T-helper 17 cell (primary cell): ENCODE results near the gene GAB2. TPM values are rescaled to one million over a fixed set of nuclear protein-coding genes. Genes with fewer than 3 reads are reported as not detected.
"Not testable (repeated sequence)": the region's sequence is repeated elsewhere in the genome, so short reads cannot be mapped to it uniquely, and the experiment has no call there.

Experiments
- ATAC-seq: fragments of 150-1000 bp; cut with Tn5 transposase; 2 replicates; pipeline ENCODE4 v1.10.0; 2021; ENCODE audit warnings: mild to moderate bottlenecking, moderate library complexity
- DNase-seq, 3 donors: peaks; one replicate each; pipeline versions ENCODE4 v3.0.0 to v3.0.0-alpha.2; 2020 to 2021
- H3K9me3 ChIP-seq: one replicate; pipeline ENCODE4 v1.7.0; 2013; ENCODE audit warnings: low read length, mild to moderate bottlenecking; ENCODE audit not compliant: control insufficient read depth, poor library complexity, severe bottlenecking
- H3K27ac Mint-ChIP-seq: one replicate; pipeline ENCODE4 v1.8.0; 2022; ENCODE audit warnings: mild to moderate bottlenecking, moderate library complexity, mixed read lengths
- H3K27me3 Mint-ChIP-seq: one replicate; pipeline ENCODE4 v1.8.0; 2022; ENCODE audit warnings: mixed read lengths
- H3K36me3 Mint-ChIP-seq: one replicate; pipeline ENCODE4 v1.8.0; 2022; ENCODE audit warnings: low read depth, mixed read lengths
- H3K4me1 Mint-ChIP-seq: one replicate; pipeline ENCODE4 v1.8.0; 2022; ENCODE audit warnings: mild to moderate bottlenecking, mixed read lengths
- H3K4me3 Mint-ChIP-seq: one replicate; pipeline ENCODE4 v1.8.0; 2022; ENCODE audit warnings: mild to moderate bottlenecking, moderate library complexity, mixed read lengths
- total RNA-seq, 4 donors: library from RNA in 2 of 4; stranded (reverse) in 2 of 4; gene quantifications; one replicate each; pipeline ENCODE4 v1.2.3 and lab custom pipeline; 2022 to 2026

GAB2 gene
- total RNA-seq, 2 donors from 2014 or later: 10.3 to 14.4 TPM

DNA sequence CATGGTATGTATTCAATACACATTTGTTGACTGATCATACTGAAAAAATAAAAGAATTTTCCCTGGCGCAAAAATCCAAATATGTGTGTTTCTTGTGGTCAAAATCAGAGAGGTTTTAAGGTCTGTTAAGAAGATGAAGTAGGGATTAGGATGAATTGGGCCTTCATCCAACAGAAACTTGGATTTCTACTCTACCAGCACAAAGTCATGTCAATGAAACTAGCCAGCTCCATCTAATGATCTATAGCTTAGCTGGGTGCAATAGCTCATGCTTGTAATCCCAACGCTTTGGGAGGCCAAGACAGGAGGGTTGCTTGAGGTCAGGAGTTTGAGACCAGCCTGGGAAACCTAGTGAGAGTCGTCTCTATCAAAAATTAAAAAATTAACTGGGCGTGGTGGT, 163.4 kb downstream of the GAB2 start:
- no peak for DNase-seq
- H3K9me3 ChIP-seq: no peaks in the 10 kb centered on the region
- H3K4me1 Mint-ChIP-seq: peaks cover 6% of the 10 kb centered on the region
- no peaks in the 10 kb centered on the region for H3K27me3 Mint-ChIP-seq
- H3K27ac Mint-ChIP-seq: no peak overlapping the region
- no peak for ATAC-seq
- H3K4me3 Mint-ChIP-seq: no peak overlapping the region
- peaks cover 3% of the 10 kb centered on the region for H3K36me3 Mint-ChIP-seq

DNA sequence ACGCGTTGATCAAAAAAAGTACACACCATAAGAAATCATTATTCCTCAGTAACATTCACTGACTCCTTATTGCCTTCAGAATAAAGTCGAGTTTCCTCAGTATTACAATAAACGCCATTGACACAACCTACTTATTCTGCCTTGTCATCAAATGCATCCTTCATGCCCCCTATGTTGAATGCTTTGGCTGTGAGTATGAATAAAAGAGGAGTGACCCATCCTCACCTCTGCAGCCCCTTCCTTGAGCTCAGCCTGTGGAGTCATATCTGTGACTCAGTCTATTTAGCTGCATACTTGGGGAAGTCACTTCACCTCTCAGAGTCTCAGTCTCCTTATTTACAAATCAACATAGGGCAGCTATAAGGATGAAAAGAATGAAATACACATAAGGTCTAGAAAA, 163.8 kb downstream of the GAB2 start:
- H3K9me3 ChIP-seq: no peaks in the 10 kb centered on the region
- no peaks in the 10 kb centered on the region for H3K27me3 Mint-ChIP-seq
- no peak overlapping the region for H3K4me3 Mint-ChIP-seq
- no peak overlapping the region for H3K27ac Mint-ChIP-seq
- ATAC-seq: no peak
- peaks cover 3% of the 10 kb centered on the region for H3K36me3 Mint-ChIP-seq
- no peak for DNase-seq
- peaks cover 6% of the 10 kb centered on the region for H3K4me1 Mint-ChIP-seq

DNA sequence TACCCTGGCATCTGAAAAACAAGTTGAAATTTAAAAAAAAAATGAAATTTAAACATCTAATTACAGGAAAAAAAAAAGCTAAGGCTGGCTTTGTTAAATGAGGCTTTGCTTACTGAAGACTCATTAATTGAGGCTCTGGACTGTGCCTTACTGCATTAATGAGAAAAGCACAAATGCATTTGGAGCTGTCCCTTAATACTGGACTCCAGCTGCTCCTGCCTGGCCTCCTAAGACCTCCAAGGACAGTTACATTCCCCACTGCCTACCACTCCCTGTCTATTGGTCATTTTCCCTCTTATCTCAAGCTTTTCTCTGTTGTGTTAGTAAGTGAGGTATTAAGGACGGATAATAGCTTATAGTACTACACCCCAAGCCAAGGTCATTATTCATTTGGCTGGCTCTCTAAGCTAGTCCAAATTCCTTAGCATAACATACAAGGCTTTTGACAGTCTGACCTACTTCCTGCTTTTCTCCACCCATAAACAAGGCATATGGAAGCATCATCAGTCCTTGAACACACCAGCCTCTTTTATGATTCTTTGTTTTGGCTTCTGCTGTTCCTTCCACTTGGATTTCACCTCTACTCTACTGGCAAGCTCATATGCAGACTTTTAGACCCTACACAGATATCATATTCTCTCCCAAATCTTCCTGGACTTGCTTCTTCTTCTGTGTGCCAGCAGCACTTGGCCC, 166.4 kb downstream of the GAB2 start:
- no peak for ATAC-seq
- H3K36me3 Mint-ChIP-seq: peaks cover 2% of the 10 kb centered on the region
- no peak for DNase-seq
- H3K9me3 ChIP-seq: no peaks in the 10 kb centered on the region
- no peaks in the 10 kb centered on the region for H3K27me3 Mint-ChIP-seq
- peaks cover 5% of the 10 kb centered on the region for H3K4me1 Mint-ChIP-seq
- peak overlapping the region; percentile 82 for H3K27ac Mint-ChIP-seq
- no peak overlapping the region for H3K4me3 Mint-ChIP-seq

DNA sequence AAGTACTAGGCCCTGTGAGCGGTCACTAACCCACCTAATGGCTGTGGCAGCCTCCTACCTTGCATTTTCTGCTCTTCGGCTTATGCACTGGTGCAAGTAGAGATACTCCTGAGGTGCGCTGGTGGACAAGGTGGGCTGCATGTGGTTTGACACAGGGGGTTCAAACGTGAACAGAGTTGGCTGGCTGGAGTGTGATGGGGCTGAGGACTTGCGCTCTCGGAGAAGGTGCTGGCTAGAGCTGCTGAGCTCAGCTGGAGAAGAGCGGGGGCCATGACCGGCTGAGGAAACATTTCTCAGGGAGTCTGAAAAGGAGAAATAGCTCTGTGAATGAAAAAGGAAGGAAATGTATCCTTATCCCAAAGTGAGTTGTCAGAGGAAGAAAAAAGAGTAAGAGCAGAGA, 167.5 kb downstream of the GAB2 start:
- no peak overlapping the region for H3K4me3 Mint-ChIP-seq
- H3K27me3 Mint-ChIP-seq: no peaks in the 10 kb centered on the region
- H3K9me3 ChIP-seq: no peaks in the 10 kb centered on the region
- H3K36me3 Mint-ChIP-seq: peaks cover 2% of the 10 kb centered on the region
- no peak for ATAC-seq
- H3K27ac Mint-ChIP-seq: peak overlapping the region; percentile 82
- DNase-seq: no peak
- H3K4me1 Mint-ChIP-seq: peaks cover 5% of the 10 kb centered on the region

GRCh38 chr11:78248903-78249302, 168.7 kb downstream of the GAB2 start:
- Mint-ChIP-seq H3K36me3 (peaks cover 4% of the 10 kb centered on the region), H3K27me3 (no peaks in the 10 kb centered on the region)
- no peak for ATAC-seq

GRCh38 chr11:78248191-78248590, 169.4 kb downstream of the GAB2 start:
- no peaks in the 10 kb centered on the region for H3K27me3 Mint-ChIP-seq
- peaks cover 13% of the 10 kb centered on the region for H3K4me1 Mint-ChIP-seq
- no peak for DNase-seq
- H3K27ac Mint-ChIP-seq: peak overlapping the region; percentile 0
- no peak for ATAC-seq
- H3K36me3 Mint-ChIP-seq: peaks cover 4% of the 10 kb centered on the region
- no peaks in the 10 kb centered on the region for H3K9me3 ChIP-seq
- no peak overlapping the region for H3K4me3 Mint-ChIP-seq

More at GRCh38 chr11:78248903-78249302, 168.7 kb downstream of the GAB2 start:
- no peaks in the 10 kb centered on the region for H3K9me3 ChIP-seq
- no peak for DNase-seq
- Mint-ChIP-seq H3K27ac (no peak overlapping the region), H3K4me3 (no peak overlapping the region), H3K4me1 (peaks cover 13% of the 10 kb centered on the region)

- no peak for DNase-seq
- H3K27ac Mint-ChIP-seq: no peak overlapping the region
- peaks cover 4% of the 10 kb centered on the region for H3K36me3 Mint-ChIP-seq
- ATAC-seq: no peak
- H3K27me3 Mint-ChIP-seq: no peaks in the 10 kb centered on the region
- peaks cover 9% of the 10 kb centered on the region for H3K9me3 ChIP-seq
- no peak overlapping the region for H3K4me3 Mint-ChIP-seq
- peaks cover 8% of the 10 kb centered on the region for H3K4me1 Mint-ChIP-seq
These were observed 172.9 kb downstream of the GAB2 start for GRCh38 chr11:78244546-78245255.

DNA sequence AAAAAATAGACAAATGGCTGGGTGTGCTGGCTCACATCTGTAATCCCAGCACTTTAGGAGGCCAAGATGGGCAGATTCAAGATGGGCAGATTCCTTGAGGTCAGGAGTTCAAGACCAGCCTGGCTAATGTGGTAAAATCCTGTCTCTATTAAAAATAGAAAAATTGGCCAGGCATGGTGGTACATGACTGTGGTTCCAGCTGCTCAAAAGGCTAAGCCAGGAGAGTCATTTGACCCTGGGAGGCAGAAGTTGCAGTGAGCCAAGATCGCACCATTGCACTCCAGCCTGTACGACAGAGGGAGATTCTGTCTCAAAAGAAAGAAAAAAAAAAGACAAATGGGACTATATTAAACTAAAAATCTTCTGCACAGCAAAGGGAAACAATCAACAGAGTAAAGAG, 173.5 kb downstream of the GAB2 start:
- DNase-seq (no peak), ATAC-seq (no peak)
- Mint-ChIP-seq H3K4me1 (peaks cover 8% of the 10 kb centered on the region), H3K4me3 (no peak overlapping the region), H3K27me3 (no peaks in the 10 kb centered on the region), H3K36me3 (peaks cover 4% of the 10 kb centered on the region), H3K27ac (no peak overlapping the region)
- H3K9me3 ChIP-seq: peaks cover 9% of the 10 kb centered on the region

- Mint-ChIP-seq H3K36me3 (peaks cover 4% of the 10 kb centered on the region), H3K4me3 (no peak overlapping the region), H3K27me3 (no peaks in the 10 kb centered on the region), H3K27ac (no peak overlapping the region), H3K4me1 (peaks cover 10% of the 10 kb centered on the region)
- ATAC-seq (no peak), DNase-seq (no peak)
- peaks cover 9% of the 10 kb centered on the region for H3K9me3 ChIP-seq
These were observed 176.1 kb downstream of the GAB2 start for GRCh38 chr11:78241475-78241874.

DNA sequence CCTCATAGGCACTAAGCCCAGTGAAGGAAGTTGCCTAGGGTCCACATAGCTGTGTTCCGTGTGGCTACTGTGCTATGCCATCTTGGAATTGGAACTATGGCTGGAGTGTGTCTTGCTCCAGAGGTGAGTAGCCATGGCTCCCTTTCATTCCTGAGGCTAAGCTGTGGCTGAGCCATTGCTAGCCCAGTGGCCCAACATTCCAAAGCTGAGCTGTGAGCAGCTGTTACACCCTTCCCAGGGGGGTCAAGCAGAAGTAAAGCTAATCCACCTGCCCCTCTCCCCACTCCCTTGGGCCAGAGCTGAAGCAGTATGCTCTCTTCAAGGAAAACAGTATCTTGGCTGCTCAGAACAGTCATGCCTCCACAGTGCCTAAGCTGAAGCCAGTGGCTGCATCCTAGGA, 177.8 kb downstream of the GAB2 start:
- H3K4me3 Mint-ChIP-seq: no peak overlapping the region
- no peak overlapping the region for H3K27ac Mint-ChIP-seq
- H3K4me1 Mint-ChIP-seq: peaks cover 7% of the 10 kb centered on the region
- DNase-seq (no peak), ATAC-seq (no peak)
- H3K27me3 Mint-ChIP-seq: no peaks in the 10 kb centered on the region
- H3K9me3 ChIP-seq: peaks cover 9% of the 10 kb centered on the region
- H3K36me3 Mint-ChIP-seq: peaks cover 2% of the 10 kb centered on the region

DNA sequence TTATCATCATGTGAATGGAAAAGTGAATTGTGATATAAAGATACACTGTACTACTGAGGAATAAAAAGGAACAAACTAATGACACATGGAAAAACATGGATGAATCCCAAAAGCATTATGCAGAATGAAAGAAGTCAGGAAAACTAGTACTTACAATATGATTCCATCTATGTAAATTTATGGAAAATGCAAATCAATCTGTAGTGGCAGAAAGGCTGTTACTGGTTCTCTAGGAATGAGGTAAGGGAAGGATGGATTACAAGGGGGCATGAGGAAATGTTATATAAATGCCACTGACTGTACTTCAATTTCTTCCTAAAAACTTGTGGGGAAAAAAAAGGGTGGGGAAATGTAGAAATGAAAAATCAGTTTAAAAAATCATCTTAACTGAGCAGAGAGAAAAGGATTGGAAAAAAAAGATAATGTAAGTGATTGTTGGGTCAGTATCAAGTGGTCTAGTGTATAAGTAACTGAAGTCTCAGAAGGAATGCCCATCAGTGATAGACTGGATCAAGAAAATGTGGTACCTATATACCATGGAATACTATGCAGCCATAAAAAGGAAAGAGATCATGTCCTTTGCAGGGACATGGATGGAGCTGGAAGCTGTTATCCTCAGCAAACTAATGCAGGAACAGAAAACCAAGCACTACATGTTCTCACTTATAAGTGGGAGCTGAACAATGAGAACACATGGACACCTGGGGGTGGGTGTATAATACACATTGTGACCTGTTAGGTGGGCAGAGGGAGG, 180.2 kb downstream of the GAB2 start:
- Mint-ChIP-seq H3K27me3 (no peaks in the 10 kb centered on the region), H3K27ac (no peak overlapping the region), H3K4me1 (peaks cover 2% of the 10 kb centered on the region), H3K36me3 (peaks cover 2% of the 10 kb centered on the region), H3K4me3 (no peak overlapping the region)
- no peak for DNase-seq
- H3K9me3 ChIP-seq: peaks cover 9% of the 10 kb centered on the region
- ATAC-seq: no peak

- DNase-seq (no peak), ATAC-seq (no peak)
- no peaks in the 10 kb centered on the region for H3K27me3 Mint-ChIP-seq
- H3K9me3 ChIP-seq: no peaks in the 10 kb centered on the region
- H3K27ac Mint-ChIP-seq: no peak overlapping the region
- H3K36me3 Mint-ChIP-seq: peaks cover 2% of the 10 kb centered on the region
- no peak overlapping the region for H3K4me3 Mint-ChIP-seq
- peaks cover 6% of the 10 kb centered on the region for H3K4me1 Mint-ChIP-seq
These were observed 183.6 kb downstream of the GAB2 start for GRCh38 chr11:78234006-78234405.

- ATAC-seq, H3K9me3 ChIP-seq, H3K36me3 Mint-ChIP-seq, H3K27ac Mint-ChIP-seq, H3K4me3 Mint-ChIP-seq, DNase-seq, H3K27me3 Mint-ChIP-seq: not testable (repeated sequence)
- peaks cover 13% of the 10 kb centered on the region for H3K4me1 Mint-ChIP-seq
These were observed 184.6 kb downstream of the GAB2 start for GRCh38 chr11:78233046-78233445.
